ENCODE measurements around the gene ERMP1. TPM values are rescaled to one million over a fixed set of nuclear protein-coding genes. Genes with fewer than 3 reads are reported as not detected.
"Not testable (repeated sequence)": the region's sequence is repeated elsewhere in the genome, so short reads cannot be mapped to it uniquely, and the experiment has no call there.

Gene ERMP1, protein sequence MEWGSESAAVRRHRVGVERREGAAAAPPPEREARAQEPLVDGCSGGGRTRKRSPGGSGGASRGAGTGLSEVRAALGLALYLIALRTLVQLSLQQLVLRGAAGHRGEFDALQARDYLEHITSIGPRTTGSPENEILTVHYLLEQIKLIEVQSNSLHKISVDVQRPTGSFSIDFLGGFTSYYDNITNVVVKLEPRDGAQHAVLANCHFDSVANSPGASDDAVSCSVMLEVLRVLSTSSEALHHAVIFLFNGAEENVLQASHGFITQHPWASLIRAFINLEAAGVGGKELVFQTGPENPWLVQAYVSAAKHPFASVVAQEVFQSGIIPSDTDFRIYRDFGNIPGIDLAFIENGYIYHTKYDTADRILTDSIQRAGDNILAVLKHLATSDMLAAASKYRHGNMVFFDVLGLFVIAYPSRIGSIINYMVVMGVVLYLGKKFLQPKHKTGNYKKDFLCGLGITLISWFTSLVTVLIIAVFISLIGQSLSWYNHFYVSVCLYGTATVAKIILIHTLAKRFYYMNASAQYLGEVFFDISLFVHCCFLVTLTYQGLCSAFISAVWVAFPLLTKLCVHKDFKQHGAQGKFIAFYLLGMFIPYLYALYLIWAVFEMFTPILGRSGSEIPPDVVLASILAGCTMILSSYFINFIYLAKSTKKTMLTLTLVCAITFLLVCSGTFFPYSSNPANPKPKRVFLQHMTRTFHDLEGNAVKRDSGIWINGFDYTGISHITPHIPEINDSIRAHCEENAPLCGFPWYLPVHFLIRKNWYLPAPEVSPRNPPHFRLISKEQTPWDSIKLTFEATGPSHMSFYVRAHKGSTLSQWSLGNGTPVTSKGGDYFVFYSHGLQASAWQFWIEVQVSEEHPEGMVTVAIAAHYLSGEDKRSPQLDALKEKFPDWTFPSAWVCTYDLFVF
- 10 to 100 TPM in 1 of 2 donors, 1 to 10 TPM in 1; 9.9 to 12.5 TPM for polyA plus RNA-seq

DNA sequence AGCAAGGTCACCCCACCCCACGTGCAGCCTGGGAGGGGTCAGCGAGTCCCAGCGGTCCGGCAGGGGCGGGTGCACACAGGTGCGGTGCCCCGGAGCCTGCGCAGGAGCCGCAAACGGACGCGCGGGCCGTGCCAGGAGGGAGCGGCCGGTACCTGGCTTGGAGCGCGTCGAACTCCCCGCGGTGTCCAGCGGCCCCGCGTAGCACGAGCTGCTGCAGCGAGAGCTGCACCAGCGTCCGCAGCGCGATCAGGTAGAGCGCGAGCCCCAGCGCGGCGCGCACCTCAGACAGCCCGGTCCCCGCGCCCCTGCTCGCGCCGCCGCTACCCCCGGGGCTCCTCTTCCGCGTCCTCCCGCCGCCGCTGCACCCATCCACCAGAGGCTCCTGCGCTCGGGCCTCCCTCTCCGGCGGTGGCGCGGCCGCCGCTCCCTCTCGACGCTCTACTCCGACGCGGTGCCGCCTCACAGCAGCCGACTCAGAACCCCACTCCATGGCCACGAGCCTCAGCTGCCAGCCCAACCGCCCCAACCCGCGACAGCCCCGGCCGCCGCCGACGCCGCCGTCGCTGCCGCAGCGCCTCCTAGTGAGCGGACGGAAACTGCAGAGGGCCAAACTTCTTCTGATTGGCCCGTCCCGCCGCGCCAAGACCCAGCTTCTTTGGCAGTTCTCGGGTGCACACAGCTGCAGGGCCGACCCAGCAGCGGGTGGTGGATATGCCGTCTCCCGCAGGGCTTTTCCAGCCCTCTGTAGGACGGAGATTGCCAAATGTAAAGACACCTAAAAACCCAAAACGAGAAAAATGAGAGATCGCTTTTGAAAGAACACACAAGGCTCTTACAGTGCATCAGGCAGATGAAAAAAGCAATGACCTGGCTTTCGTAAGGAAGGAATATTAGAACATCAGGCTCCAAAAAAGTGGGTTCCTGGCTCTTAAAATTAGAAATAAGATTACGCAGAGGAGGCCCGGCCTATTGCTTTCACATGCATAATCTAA, at the start of gene ERMP1:
ERMP1 (minus strand) TSS at position 580 of the 992 bp plus-strand sequence; CDS start at position 490, 90 bp downstream.
- Histone ChIP-seq H3K4me3 (ENCODE audit: low read depth in 1 of 2, low read length in 2 of 2) (peak within 1 kb of the TSS; percentile 59 to 78), H3K27me3 (ENCODE audit: control insufficient read depth in 1 of 2, insufficient read depth in 2 of 2, low read length in 2 of 2) (no peaks in the 10 kb centered on the region), H3K9me3 (ENCODE audit: control insufficient read depth in 2 of 2, insufficient read depth in 1 of 2, low read depth in 1 of 2, low read length in 1 of 2) (no peaks in the 10 kb centered on the region), H3K27ac (ENCODE audit: low read depth in 2 of 2, low read length in 1 of 2) (peak within 1 kb of the TSS; percentile 80 to 82), H3K36me3 (ENCODE audit: control insufficient read depth in 2 of 2, insufficient read depth in 2 of 2, low read length in 1 of 2) (peaks cover 0 to 3% of the 10 kb centered on the region in 2 donors), H3K4me1 (ENCODE audit: control insufficient read depth in 2 of 2, insufficient read depth in 2 of 2, low read length in 1 of 2) (no peaks in the 10 kb centered on the region)
- WGBS, 2 donors = 1% methylated on average over 66 to 95 of the region's 95 CpGs

- H3K27me3 ChIP-seq (ENCODE audit: control insufficient read depth in 1 of 2, insufficient read depth in 2 of 2, low read length in 2 of 2); H3K4me3 ChIP-seq (ENCODE audit: low read depth in 1 of 2, low read length in 2 of 2); H3K36me3 ChIP-seq (ENCODE audit: control insufficient read depth in 2 of 2, insufficient read depth in 2 of 2, low read length in 1 of 2); H3K4me1 ChIP-seq (ENCODE audit: control insufficient read depth in 2 of 2, insufficient read depth in 2 of 2, low read length in 1 of 2); H3K9me3 ChIP-seq (ENCODE audit: control insufficient read depth in 2 of 2, insufficient read depth in 1 of 2, low read depth in 1 of 2, low read length in 1 of 2); H3K27ac ChIP-seq (ENCODE audit: low read depth in 2 of 2, low read length in 1 of 2): not testable (repeated sequence)
- 92 to 95% methylated on average over 5 of the region's 5 CpGs for WGBS, 2 donors
These were observed 49.5 kb upstream of the ERMP1 start for GRCh38 chr9:5882244-5883012.

- no peak overlapping the region for H3K4me3 ChIP-seq (ENCODE audit: low read depth in 1 of 2, low read length in 2 of 2)
- no peak overlapping the region for H3K27ac ChIP-seq (ENCODE audit: low read depth in 2 of 2, low read length in 1 of 2)
- H3K27me3 ChIP-seq (ENCODE audit: control insufficient read depth in 1 of 2, insufficient read depth in 2 of 2, low read length in 2 of 2) = no peaks in the 10 kb centered on the region
- no peaks in the 10 kb centered on the region for H3K9me3 ChIP-seq (ENCODE audit: control insufficient read depth in 2 of 2, insufficient read depth in 1 of 2, low read depth in 1 of 2, low read length in 1 of 2)
- peaks cover 0 to 5% of the 10 kb centered on the region in 2 donors for H3K36me3 ChIP-seq (ENCODE audit: control insufficient read depth in 2 of 2, insufficient read depth in 2 of 2, low read length in 1 of 2)
- H3K4me1 ChIP-seq (ENCODE audit: control insufficient read depth in 2 of 2, insufficient read depth in 2 of 2, low read length in 1 of 2) = no peaks in the 10 kb centered on the region
- 71 to 80% methylated on average over 10 of the region's 10 CpGs for WGBS, 2 donors
These were observed 46.7 kb upstream of the ERMP1 start for GRCh38 chr9:5879419-5880181.

DNA sequence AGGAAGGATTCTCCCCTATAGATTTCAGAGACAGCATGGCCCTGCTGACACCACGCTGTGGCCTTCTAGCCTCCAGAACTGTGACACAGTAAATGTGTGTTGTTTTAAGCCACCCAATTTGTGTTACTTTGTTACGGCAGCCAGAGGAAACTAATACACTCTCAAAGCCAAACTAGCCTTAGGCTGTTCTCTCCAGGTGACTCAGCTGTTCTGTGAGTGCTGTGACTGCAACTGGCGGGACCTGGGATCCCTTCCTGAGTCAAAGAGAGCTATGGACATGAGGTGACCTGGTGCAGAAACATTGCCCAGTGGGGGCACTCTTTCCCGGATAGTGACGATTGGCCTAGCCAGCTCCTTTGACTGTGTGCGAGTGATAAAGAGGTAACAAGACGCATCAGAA, 43.8 kb upstream of the ERMP1 start:
- peaks cover 0 to 5% of the 10 kb centered on the region in 2 donors for H3K36me3 ChIP-seq (ENCODE audit: control insufficient read depth in 2 of 2, insufficient read depth in 2 of 2, low read length in 1 of 2)
- no peak overlapping the region for H3K4me3 ChIP-seq (ENCODE audit: low read depth in 1 of 2, low read length in 2 of 2)
- no peak overlapping the region for H3K27ac ChIP-seq (ENCODE audit: low read depth in 2 of 2, low read length in 1 of 2)
- H3K27me3 ChIP-seq (ENCODE audit: control insufficient read depth in 1 of 2, insufficient read depth in 2 of 2, low read length in 2 of 2) = no peaks in the 10 kb centered on the region
- WGBS, 2 donors = 87 to 92% methylated on average over 7 of the region's 7 CpGs
- H3K9me3 ChIP-seq (ENCODE audit: control insufficient read depth in 2 of 2, insufficient read depth in 1 of 2, low read depth in 1 of 2, low read length in 1 of 2) = no peaks in the 10 kb centered on the region
- H3K4me1 ChIP-seq (ENCODE audit: control insufficient read depth in 2 of 2, insufficient read depth in 2 of 2, low read length in 1 of 2) = no peaks in the 10 kb centered on the region

DNA sequence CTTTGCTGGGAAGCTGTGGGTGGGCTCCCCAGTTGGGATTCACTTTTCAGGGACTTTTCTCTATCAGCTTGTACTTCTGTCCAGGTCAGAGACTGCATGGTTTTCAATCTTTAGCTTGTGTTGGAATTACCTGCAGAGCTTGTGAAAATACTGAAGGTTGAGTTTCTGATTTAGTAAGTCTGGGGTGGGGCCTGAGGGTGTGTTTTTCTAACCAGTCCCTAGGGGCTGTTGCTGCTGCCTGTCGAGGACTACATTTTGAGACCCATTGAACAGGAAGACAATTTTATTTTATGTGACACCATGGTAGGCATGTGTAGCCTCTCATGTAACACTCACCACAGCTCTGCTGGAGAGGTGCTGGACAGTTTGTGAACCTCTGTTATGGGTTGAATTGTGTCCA, 43.1 kb upstream of the ERMP1 start:
- Histone ChIP-seq H3K36me3 (ENCODE audit: control insufficient read depth in 2 of 2, insufficient read depth in 2 of 2, low read length in 1 of 2) (peaks cover 0 to 5% of the 10 kb centered on the region in 2 donors), H3K4me3 (ENCODE audit: low read depth in 1 of 2, low read length in 2 of 2) (no peak overlapping the region), H3K9me3 (ENCODE audit: control insufficient read depth in 2 of 2, insufficient read depth in 1 of 2, low read depth in 1 of 2, low read length in 1 of 2) (no peaks in the 10 kb centered on the region), H3K4me1 (ENCODE audit: control insufficient read depth in 2 of 2, insufficient read depth in 2 of 2, low read length in 1 of 2) (no peaks in the 10 kb centered on the region), H3K27me3 (ENCODE audit: control insufficient read depth in 1 of 2, insufficient read depth in 2 of 2, low read length in 2 of 2) (no peaks in the 10 kb centered on the region), H3K27ac (ENCODE audit: low read depth in 2 of 2, low read length in 1 of 2) (no peak overlapping the region)
- WGBS, 2 donors = 68 to 75% methylated on average over 1 of the region's 1 CpG

DNA sequence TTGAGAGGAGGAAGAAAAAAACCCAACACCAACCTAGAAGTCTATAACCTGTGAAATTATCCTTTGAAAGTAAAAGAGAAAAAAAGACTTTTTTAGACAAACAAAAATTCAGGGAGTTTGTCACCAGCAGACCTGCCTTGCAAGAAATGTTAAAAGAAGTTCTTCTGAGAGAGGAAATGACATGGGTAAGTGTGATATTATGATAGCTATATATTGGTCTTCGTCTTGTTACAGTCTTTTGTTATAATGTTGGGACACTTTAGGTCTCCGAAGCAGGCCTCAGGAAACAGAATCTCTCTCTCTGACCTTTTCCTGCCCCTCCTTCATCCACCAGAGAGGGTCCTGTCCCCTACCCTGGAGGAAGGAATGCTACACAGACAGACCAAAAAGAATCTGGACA, 41.1 kb upstream of the ERMP1 start:
- no peaks in the 10 kb centered on the region for H3K27me3 ChIP-seq (ENCODE audit: control insufficient read depth in 1 of 2, insufficient read depth in 2 of 2, low read length in 2 of 2)
- no peaks in the 10 kb centered on the region for H3K9me3 ChIP-seq (ENCODE audit: control insufficient read depth in 2 of 2, insufficient read depth in 1 of 2, low read depth in 1 of 2, low read length in 1 of 2)
- H3K4me1 ChIP-seq (ENCODE audit: control insufficient read depth in 2 of 2, insufficient read depth in 2 of 2, low read length in 1 of 2) = no peaks in the 10 kb centered on the region
- H3K27ac ChIP-seq (ENCODE audit: low read depth in 2 of 2, low read length in 1 of 2) = no peak overlapping the region
- WGBS, 2 donors = 85 to 89% methylated on average over 2 of the region's 2 CpGs
- no peak overlapping the region for H3K4me3 ChIP-seq (ENCODE audit: low read depth in 1 of 2, low read length in 2 of 2)
- H3K36me3 ChIP-seq (ENCODE audit: control insufficient read depth in 2 of 2, insufficient read depth in 2 of 2, low read length in 1 of 2) = peaks cover 0 to 7% of the 10 kb centered on the region in 2 donors

DNA sequence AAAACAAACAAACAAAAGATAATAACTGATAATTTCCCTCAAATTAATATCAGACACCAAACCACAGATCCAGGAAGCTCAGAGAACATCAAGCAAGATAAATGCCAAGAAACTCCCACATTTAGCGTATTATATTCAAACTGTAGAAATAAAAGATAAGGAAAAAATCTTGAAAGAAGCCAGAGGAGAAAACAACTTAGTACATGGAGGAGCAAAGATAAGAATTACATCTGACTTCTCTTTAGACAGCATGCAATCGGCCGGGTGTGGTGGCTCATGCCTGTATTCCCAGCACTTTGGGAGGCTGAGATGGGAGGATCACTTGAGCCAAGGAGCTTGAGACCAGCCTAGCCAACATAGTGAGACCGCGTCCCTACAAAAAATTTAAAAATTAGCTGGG, 40.5 kb upstream of the ERMP1 start:
- Histone ChIP-seq H3K4me3 (ENCODE audit: low read depth in 1 of 2, low read length in 2 of 2) (no peak overlapping the region), H3K27me3 (ENCODE audit: control insufficient read depth in 1 of 2, insufficient read depth in 2 of 2, low read length in 2 of 2) (no peaks in the 10 kb centered on the region), H3K36me3 (ENCODE audit: control insufficient read depth in 2 of 2, insufficient read depth in 2 of 2, low read length in 1 of 2) (peaks cover 0 to 7% of the 10 kb centered on the region in 2 donors), H3K9me3 (ENCODE audit: control insufficient read depth in 2 of 2, insufficient read depth in 1 of 2, low read depth in 1 of 2, low read length in 1 of 2) (no peaks in the 10 kb centered on the region), H3K4me1 (ENCODE audit: control insufficient read depth in 2 of 2, insufficient read depth in 2 of 2, low read length in 1 of 2) (no peaks in the 10 kb centered on the region), H3K27ac (ENCODE audit: low read depth in 2 of 2, low read length in 1 of 2) (no peak overlapping the region)
- 97 to 98% methylated on average over 5 of the region's 5 CpGs for WGBS, 2 donors

- no peaks in the 10 kb centered on the region for H3K9me3 ChIP-seq (ENCODE audit: control insufficient read depth in 2 of 2, insufficient read depth in 1 of 2, low read depth in 1 of 2, low read length in 1 of 2)
- 72 to 80% methylated on average over 4 of the region's 4 CpGs for WGBS, 2 donors
- no peaks in the 10 kb centered on the region for H3K27me3 ChIP-seq (ENCODE audit: control insufficient read depth in 1 of 2, insufficient read depth in 2 of 2, low read length in 2 of 2)
- no peaks in the 10 kb centered on the region for H3K4me1 ChIP-seq (ENCODE audit: control insufficient read depth in 2 of 2, insufficient read depth in 2 of 2, low read length in 1 of 2)
- H3K4me3 ChIP-seq (ENCODE audit: low read depth in 1 of 2, low read length in 2 of 2) = no peak overlapping the region
- peak overlapping the region; percentile 66 to 80 for H3K27ac ChIP-seq (ENCODE audit: low read depth in 2 of 2, low read length in 1 of 2)
- H3K36me3 ChIP-seq (ENCODE audit: control insufficient read depth in 2 of 2, insufficient read depth in 2 of 2, low read length in 1 of 2) = peaks cover 1 to 7% of the 10 kb centered on the region in 2 donors
These were observed 39.6 kb upstream of the ERMP1 start for GRCh38 chr9:5872511-5872910.
